CD14-positive monocyte (primary cell): ENCODE measurements around the gene COMMD8. TPM values are rescaled to one million over a fixed set of nuclear protein-coding genes. Genes with fewer than 3 reads are reported as not detected.
"Not testable (repeated sequence)": the region's sequence is repeated elsewhere in the genome, so short reads cannot be mapped to it uniquely, and the experiment has no call there.

Experiments used
- DNase-seq, 3 donors: peaks; one replicate each; pipeline ENCODE4 v3.0.0-alpha.2; 2011 to 2022
- H2AFZ ChIP-seq: 2 replicates; pipeline ENCODE4 v1.6.0; 2012; ENCODE audit warnings: mild to moderate bottlenecking, low read depth, low read length, inconsistent platforms; ENCODE audit not compliant: insufficient read depth, poor library complexity, severe bottlenecking
- H3K27ac ChIP-seq, 2 donors: 1 replicate in 1 of 2; 2 replicates in 1 of 2; pipeline ENCODE4 v1.5.1; 2012 to 2013; ENCODE audit warnings: low read length in 2 of 2, control low read depth in 1 of 2, inconsistent platforms in 1 of 2, low read depth in 1 of 2, mild to moderate bottlenecking in 1 of 2
- H3K27me3 ChIP-seq, 2 donors: one replicate each; pipeline versions ENCODE4 v1.6.0 to v1.6.1; 2011 to 2013; ENCODE audit warnings: low read length in 2 of 2; ENCODE audit not compliant: control insufficient read depth in 2 of 2, insufficient read depth in 2 of 2
- H3K36me3 ChIP-seq, 2 donors: replicated peaks in 1 of 2; 1 replicate in 1 of 2; 2 replicates in 1 of 2; pipeline versions ENCODE4 v1.5.1 to v1.6.1; 2012 to 2013; ENCODE audit warnings: low read length in 2 of 2, control low read depth in 1 of 2, inconsistent platforms in 1 of 2, mild to moderate bottlenecking in 1 of 2; ENCODE audit not compliant: insufficient read depth in 2 of 2, control insufficient read depth in 1 of 2
- H3K4me1 ChIP-seq, 2 donors: 1 replicate in 1 of 2; 2 replicates in 1 of 2; pipeline versions ENCODE4 v1.5.1 to v1.6.1; 2012 to 2013; ENCODE audit warnings: low read length in 2 of 2, control low read depth in 1 of 2, inconsistent platforms in 1 of 2, mild to moderate bottlenecking in 1 of 2, moderate library complexity in 1 of 2; ENCODE audit not compliant: insufficient read depth in 2 of 2, control insufficient read depth in 1 of 2
- H3K4me2 ChIP-seq: replicated peaks from 2 replicates; pipeline ENCODE3; 2012; ENCODE audit warnings: low read length, moderate library complexity, mild to moderate bottlenecking; ENCODE audit not compliant: poor library complexity, severe bottlenecking; ENCODE audit errors: extremely low read depth
- H3K4me3 ChIP-seq, 3 experiments: fragments of 200-600 bp in 1 of 3; sonication (generic) in 1 of 3; replicated peaks in 1 of 3; 1 replicate in 2 of 3; 2 replicates in 1 of 3; pipeline ENCODE4 v1.5.1; 2011 to 2013; ENCODE audit warnings: low read length in 3 of 3, mild to moderate bottlenecking in 3 of 3, control low read depth in 2 of 3, low read depth in 2 of 3, inconsistent platforms in 1 of 3, moderate library complexity in 1 of 3
- H3K79me2 ChIP-seq: 2 replicates; pipeline ENCODE4 v1.6.0; 2012; ENCODE audit warnings: mild to moderate bottlenecking, control low read depth, inconsistent platforms, low read length, moderate library complexity; ENCODE audit not compliant: insufficient read depth
- H3K9ac ChIP-seq: 2 replicates; pipeline ENCODE4 v1.6.0; 2017; ENCODE audit warnings: low read length, mild to moderate bottlenecking; ENCODE audit not compliant: insufficient read depth, poor library complexity, severe bottlenecking
- H3K9me3 ChIP-seq, 2 donors: replicated peaks in 1 of 2; 1 replicate in 1 of 2; 2 replicates in 1 of 2; pipeline versions ENCODE4 v1.5.1 to v1.6.1; 2012 to 2013; ENCODE audit warnings: low read length in 2 of 2, control low read depth in 1 of 2; ENCODE audit not compliant: control insufficient read depth in 1 of 2, insufficient read depth in 1 of 2
- H4K20me1 ChIP-seq: 2 replicates; pipeline ENCODE4 v1.6.0; 2012; ENCODE audit warnings: mild to moderate bottlenecking, low read length, control low read depth, moderate library complexity; ENCODE audit not compliant: insufficient read depth
- H3K27ac Mint-ChIP-seq, 7 donors: one replicate each; pipeline ENCODE4 v1.8.0; 2020; ENCODE audit warnings: mild to moderate bottlenecking in 7 of 7, mixed read lengths in 7 of 7, moderate library complexity in 6 of 7, inconsistent platforms in 2 of 7
- H3K27me3 Mint-ChIP-seq, 3 donors: one replicate each; pipeline ENCODE4 v1.8.0; 2021 to 2022; ENCODE audit warnings: low read depth in 3 of 3, mild to moderate bottlenecking in 3 of 3, mixed read lengths in 3 of 3, moderate library complexity in 3 of 3, inconsistent platforms in 1 of 3
- H3K36me3 Mint-ChIP-seq, 2 donors: one replicate each; pipeline ENCODE4 v1.8.0; 2020; ENCODE audit warnings: mixed read lengths in 2 of 2, inconsistent platforms in 1 of 2, mild to moderate bottlenecking in 1 of 2
- H3K4me1 Mint-ChIP-seq: one replicate; pipeline ENCODE4 v1.8.0; 2020; ENCODE audit warnings: mild to moderate bottlenecking, mixed read lengths
- H3K4me3 Mint-ChIP-seq, 2 donors: one replicate each; pipeline ENCODE4 v1.8.0; 2020; ENCODE audit warnings: mild to moderate bottlenecking in 2 of 2, mixed read lengths in 2 of 2, moderate library complexity in 1 of 2
- H3K9me3 Mint-ChIP-seq, 7 donors: one replicate each; pipeline ENCODE4 v1.8.0; 2020 to 2022; ENCODE audit warnings: mixed read lengths in 7 of 7, mild to moderate bottlenecking in 6 of 7, moderate library complexity in 6 of 7, inconsistent platforms in 2 of 7
- WGBS: methylation state at CpG from one replicate; pipeline ENCODE4 v1.1.5; 2013; ENCODE audit warnings: missing lambda C conversion rate; ENCODE audit not compliant: insufficient coverage; 5-methylcytosine and 5-hydroxymethylcytosine counted together
- intact Hi-C, 2 donors: fragments of 100-400 bp; cut with micrococcal nuclease; formaldehyde crosslinking; loops; one replicate each; pipeline versions ENCODE4 v1.15.0 to v1.15.1; 2023
- polyA plus RNA-seq, 3 donors: library from polyadenylated mRNA; depleted of rRNA in 1 of 3; unstranded in 2 of 3; stranded (reverse) in 1 of 3; fragments of 300-500 nt in 2 of 3; fragments of >200 nt in 1 of 3; fragmentation: Illumina TruSeq in 2 of 3; gene quantifications; 1 replicate in 2 of 3; 2 replicates in 1 of 3; pipeline ENCODE4 v1.2.3, GENCODE V29; 2012 to 2021
- TF ChIP-seq, protein P1 (sequence below): fragments of 200-600 bp; IDR thresholded peaks from one replicate; pipeline ENCODE4 v1.8.0; 2022; ENCODE audit warnings: antibody characterized with exemption, mild to moderate bottlenecking

The COMMD8 gene
- polyA plus RNA-seq, 3 donors, result 11.5 to 90.8 (median 71.8) TPM

DNA sequence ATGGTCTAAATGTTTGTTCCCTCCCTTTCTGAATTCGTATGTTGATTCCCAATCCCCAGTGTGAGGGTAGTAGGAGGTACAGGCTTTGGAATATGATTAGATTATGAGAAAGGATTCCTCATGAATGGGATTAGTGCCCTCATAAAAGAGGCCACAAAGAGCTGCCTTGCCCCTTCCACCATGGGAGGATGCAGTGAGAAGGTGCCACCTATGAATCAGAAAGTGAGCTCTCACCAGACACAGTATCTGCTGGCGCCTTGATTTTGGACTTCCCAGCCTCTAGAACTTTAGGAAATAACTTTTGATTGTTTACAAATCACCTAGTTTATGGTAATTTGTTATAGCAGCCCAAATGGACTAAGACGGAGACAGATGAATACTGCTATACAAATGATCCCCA lies 25.2 kb upstream of the COMMD8 start:
- Mint-ChIP-seq H3K4me3 (no peak overlapping the region), H3K36me3 (peaks cover 13 to 15% of the 10 kb centered on the region in 2 donors), H3K27me3 (no peaks in the 10 kb centered on the region), H3K9me3 (no peaks in the 10 kb centered on the region), H3K27ac (no peak overlapping the region), H3K4me1 (peaks cover 31% of the 10 kb centered on the region)
- Histone ChIP-seq H2AFZ (no peak overlapping the region), H3K27ac (no peak overlapping the region), H3K4me2 (no peak overlapping the region), H4K20me1 (peaks cover 20% of the 10 kb centered on the region), H3K36me3 (peaks cover 0 to 4% of the 10 kb centered on the region in 2 donors), H3K9ac (no peak overlapping the region), H3K79me2 (peaks cover 76% of the 10 kb centered on the region), H3K9me3 (peaks cover 0 to 3% of the 10 kb centered on the region in 2 donors), H3K27me3 (no peaks in the 10 kb centered on the region), H3K4me3 (no peak overlapping the region), H3K4me1 (peaks cover 26 to 49% of the 10 kb centered on the region in 2 donors)
- no CpG with 5 or more reads among the region's 3 CpGs for WGBS
- TF ChIP-seq, protein P1, sequence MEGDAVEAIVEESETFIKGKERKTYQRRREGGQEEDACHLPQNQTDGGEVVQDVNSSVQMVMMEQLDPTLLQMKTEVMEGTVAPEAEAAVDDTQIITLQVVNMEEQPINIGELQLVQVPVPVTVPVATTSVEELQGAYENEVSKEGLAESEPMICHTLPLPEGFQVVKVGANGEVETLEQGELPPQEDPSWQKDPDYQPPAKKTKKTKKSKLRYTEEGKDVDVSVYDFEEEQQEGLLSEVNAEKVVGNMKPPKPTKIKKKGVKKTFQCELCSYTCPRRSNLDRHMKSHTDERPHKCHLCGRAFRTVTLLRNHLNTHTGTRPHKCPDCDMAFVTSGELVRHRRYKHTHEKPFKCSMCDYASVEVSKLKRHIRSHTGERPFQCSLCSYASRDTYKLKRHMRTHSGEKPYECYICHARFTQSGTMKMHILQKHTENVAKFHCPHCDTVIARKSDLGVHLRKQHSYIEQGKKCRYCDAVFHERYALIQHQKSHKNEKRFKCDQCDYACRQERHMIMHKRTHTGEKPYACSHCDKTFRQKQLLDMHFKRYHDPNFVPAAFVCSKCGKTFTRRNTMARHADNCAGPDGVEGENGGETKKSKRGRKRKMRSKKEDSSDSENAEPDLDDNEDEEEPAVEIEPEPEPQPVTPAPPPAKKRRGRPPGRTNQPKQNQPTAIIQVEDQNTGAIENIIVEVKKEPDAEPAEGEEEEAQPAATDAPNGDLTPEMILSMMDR, result no peak
- intact Hi-C loops, result loop anchor here in 1 of 2 donors (10.0 kb wide), 1 partner anchor 546 kb away; no protein-coding TSS in a partner anchor
- no peak for DNase-seq

DNA sequence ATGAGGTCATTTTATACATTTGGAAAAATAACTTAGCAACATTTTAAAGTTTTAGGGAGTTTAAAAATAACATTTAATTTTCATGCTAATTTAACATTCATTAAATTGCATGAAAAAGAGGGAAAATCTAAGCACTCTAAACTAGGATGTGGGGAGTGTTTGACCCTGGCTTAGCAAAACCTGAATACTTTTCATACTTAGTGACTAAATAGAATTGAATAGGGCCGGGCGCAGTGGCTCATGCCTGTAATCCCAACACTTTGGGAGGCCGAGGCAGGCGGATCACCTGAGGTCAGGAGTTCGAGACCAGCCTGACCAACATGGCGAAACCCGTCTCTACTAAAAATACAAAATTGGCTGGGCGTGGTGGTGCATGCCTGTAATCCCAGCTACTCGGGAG lies 23.2 kb upstream of the COMMD8 start:
- peaks cover 10 to 13% of the 10 kb centered on the region in 2 donors for H3K36me3 Mint-ChIP-seq
- peak overlapping the region in 1 of 3 experiments; percentile 94 for H3K4me3 ChIP-seq
- H3K9me3 Mint-ChIP-seq, H3K27me3 ChIP-seq, H3K9me3 ChIP-seq, H3K4me3 Mint-ChIP-seq, H3K36me3 ChIP-seq, H3K27me3 Mint-ChIP-seq, H3K9ac ChIP-seq, DNase-seq: not testable (repeated sequence)
- H3K4me1 ChIP-seq, result peaks cover 35 to 63% of the 10 kb centered on the region in 2 donors
- H3K79me2 ChIP-seq, result peaks cover 58% of the 10 kb centered on the region
- H2AFZ ChIP-seq, result peak overlapping the region; percentile 78
- H3K4me1 Mint-ChIP-seq, result peaks cover 43% of the 10 kb centered on the region
- H3K27ac Mint-ChIP-seq, result peak overlapping the region in 2 of 7 donors; percentile 13 to 100
- peak overlapping the region; percentile 83 for H3K4me2 ChIP-seq
- H4K20me1 ChIP-seq, result peaks cover 10% of the 10 kb centered on the region
- H3K27ac ChIP-seq, result peak overlapping the region in 1 of 2 donors; percentile 97
- 96% methylated on average over 9 of the region's 9 CpGs for WGBS
- intact Hi-C loops, result loop anchor here in 1 of 2 donors (10.0 kb wide), 1 partner anchor 548 kb away; no protein-coding TSS in a partner anchor
